Esophagus muscularis mucosa (tissue), 4 donors: Measurements from ENCODE around the gene CAP2. TPM values are rescaled to one million over a fixed set of nuclear protein-coding genes. Genes with fewer than 3 reads are reported as not detected.

Experiments
- DNase-seq: peaks from one replicate; pipeline ENCODE4 v3.0.0-alpha.2; 2017; ENCODE audit errors: extremely low spot score
- H3K27ac ChIP-seq, 4 donors: fragments of 200-600 bp; sonication (generic); replicated peaks in 1 of 4; 1 replicate in 3 of 4; 2 replicates in 1 of 4; pipeline ENCODE4 v1.5.1; 2016 to 2019; ENCODE audit warnings: mild to moderate bottlenecking in 1 of 4
- H3K27me3 ChIP-seq, 4 donors: fragments of 200-600 bp; sonication (generic); one replicate each; pipeline versions ENCODE4 v1.5.1 to v1.6.0; 2016 to 2019
- H3K36me3 ChIP-seq, 4 donors: fragments of 200-600 bp; sonication (generic); one replicate each; pipeline ENCODE4 v1.5.1; 2016 to 2019
- H3K4me1 ChIP-seq, 4 donors: fragments of 200-600 bp; sonication (generic); one replicate each; pipeline ENCODE4 v1.5.1; 2016 to 2019
- H3K4me3 ChIP-seq, 4 donors: fragments of 200-600 bp; sonication (generic); 1 replicate in 2 of 4; 2 replicates in 2 of 4; pipeline ENCODE4 v1.5.1; 2016 to 2019; ENCODE audit warnings: mild to moderate bottlenecking in 4 of 4, moderate library complexity in 1 of 4
- H3K9me3 ChIP-seq, 4 donors: fragments of 200-600 bp; sonication (generic); 1 replicate in 3 of 4; 2 replicates in 1 of 4; pipeline ENCODE4 v1.5.1; 2016 to 2019
- CTCF ChIP-seq, 3 experiments: fragments of 200-600 bp in 2 of 3; fragments of 450-650 bp in 1 of 3; sonication (generic) in 2 of 3; IDR thresholded peaks; one replicate each; pipeline ENCODE4 v1.5.1; 2017 to 2019; ENCODE audit warnings: antibody characterized with exemption in 3 of 3, mild to moderate bottlenecking in 2 of 3, moderate library complexity in 1 of 3
- EP300 ChIP-seq: sonication (generic); formaldehyde crosslinking; IDR thresholded peaks from one replicate; pipeline ENCODE4 v1.6.1; 2017; ENCODE audit warnings: antibody characterized with exemption
- POLR2A ChIP-seq: fragments of 450-650 bp; IDR thresholded peaks from one replicate; pipeline ENCODE4 v1.6.1; 2017; ENCODE audit warnings: antibody characterized with exemption, moderate library complexity, mild to moderate bottlenecking, low read depth
- POLR2AphosphoS5 ChIP-seq, 2 donors: sonication (generic); formaldehyde crosslinking; IDR thresholded peaks; one replicate each; pipeline ENCODE4 v1.6.1; 2017; ENCODE audit warnings: antibody characterized with exemption in 2 of 2
- WGBS: methylation state at CpG from one replicate; pipeline ENCODE4 v1.1.5; 2018; 5-methylcytosine and 5-hydroxymethylcytosine counted together
- intact Hi-C: fragments of 100-400 bp; cut with DNase I; formaldehyde crosslinking; loops from one replicate; pipeline ENCODE4 v1.15.1; 2023
- total RNA-seq, 4 donors: library from RNA; depleted of rRNA; stranded (reverse); fragments of >200 nt; gene quantifications; one replicate each; pipeline versions ENCODE4 v1.1.0 to v1.2.1, GENCODE V29; 2016

CAP2 gene
- total RNA-seq, 4 donors from 2014 or later = 38.3 to 55.6 (median 55.1) TPM

GRCh38 chr6:17457956-17458355 is 64.6 kb downstream of the CAP2 start:
- TF ChIP-seq POLR2A = no peak
- no peak for TF ChIP-seq POLR2AphosphoS5 (IDR thresholded peaks at IDR 0.05)
- no peak for TF ChIP-seq CTCF (IDR thresholded peaks at IDR 0.05)
- TF ChIP-seq EP300 = no peak
- no peaks in the 10 kb centered on the region for H3K27me3 ChIP-seq
- peaks cover 0 to 4% (median 0%) of the 10 kb centered on the region in 4 donors for H3K4me1 ChIP-seq
- no peaks in the 10 kb centered on the region for H3K36me3 ChIP-seq
- H3K9me3 ChIP-seq = no peaks in the 10 kb centered on the region
- no peak overlapping the region for H3K27ac ChIP-seq
- intact Hi-C loops = no loop called here
- no peak overlapping the region for H3K4me3 ChIP-seq
- no peak for DNase-seq
- 87% methylated on average over 3 of the region's 3 CpGs for WGBS

GRCh38 chr6:17458966-17459365 is 65.6 kb downstream of the CAP2 start:
- Histone ChIP-seq H3K36me3 (peaks cover 0 to 3% (median 0%) of the 10 kb centered on the region in 4 donors), H3K27ac (no peak overlapping the region), H3K9me3 (no peaks in the 10 kb centered on the region), H3K27me3 (no peaks in the 10 kb centered on the region), H3K4me1 (peaks cover 0 to 4% (median 0%) of the 10 kb centered on the region in 4 donors), H3K4me3 (no peak overlapping the region)
- 90% methylated on average over 4 of the region's 4 CpGs for WGBS
- DNase-seq = peak; percentile 8
- no peak for TF ChIP-seq EP300
- no peak for TF ChIP-seq POLR2AphosphoS5 (IDR thresholded peaks at IDR 0.05)
- no peak for TF ChIP-seq POLR2A
- no peak for TF ChIP-seq CTCF (IDR thresholded peaks at IDR 0.05)
- intact Hi-C loops = no loop called here

- H3K36me3 ChIP-seq = peaks cover 0 to 10% (median 0%) of the 10 kb centered on the region in 4 donors
- DNase-seq = peak; percentile 21
- no peak for TF ChIP-seq EP300
- TF ChIP-seq CTCF (IDR thresholded peaks at IDR 0.05) = no peak
- TF ChIP-seq POLR2A = no peak
- no peak for TF ChIP-seq POLR2AphosphoS5 (IDR thresholded peaks at IDR 0.05)
- no peak overlapping the region for H3K4me3 ChIP-seq
- H3K9me3 ChIP-seq = no peaks in the 10 kb centered on the region
- 96% methylated on average over 5 of the region's 5 CpGs for WGBS
- H3K27me3 ChIP-seq = no peaks in the 10 kb centered on the region
- H3K4me1 ChIP-seq = peaks cover 0 to 4% (median 0%) of the 10 kb centered on the region in 4 donors
- intact Hi-C loops = no loop called here
- no peak overlapping the region for H3K27ac ChIP-seq
These were observed 67.5 kb downstream of the CAP2 start for GRCh38 chr6:17460862-17461261.

- H3K4me1 ChIP-seq = peaks cover 12 to 31% (median 28%) of the 10 kb centered on the region in 4 donors
- H3K4me3 ChIP-seq = no peak overlapping the region
- H3K9me3 ChIP-seq = no peaks in the 10 kb centered on the region
- TF ChIP-seq POLR2AphosphoS5 (IDR thresholded peaks at IDR 0.05) (no peak), POLR2A (no peak), EP300 (no peak), CTCF (IDR thresholded peaks at IDR 0.05) (no peak)
- DNase-seq = no peak
- intact Hi-C loops = loop anchor here (5.0 kb wide), 1 partner anchor 309 kb away; no protein-coding TSS in a partner anchor
- H3K27ac ChIP-seq = no peak overlapping the region
- peaks cover 0 to 10% (median 0%) of the 10 kb centered on the region in 4 donors for H3K36me3 ChIP-seq
- no peaks in the 10 kb centered on the region for H3K27me3 ChIP-seq
- WGBS = 71% methylated on average over 5 of the region's 5 CpGs
These were observed 72.8 kb downstream of the CAP2 start for GRCh38 chr6:17466147-17466546.

GRCh38 chr6:17466707-17467106 is 73.3 kb downstream of the CAP2 start:
- Histone ChIP-seq H3K4me3 (no peak overlapping the region), H3K27me3 (no peaks in the 10 kb centered on the region), H3K36me3 (peaks cover 0 to 10% (median 0%) of the 10 kb centered on the region in 4 donors), H3K4me1 (peaks cover 14 to 37% (median 33%) of the 10 kb centered on the region in 4 donors), H3K9me3 (no peaks in the 10 kb centered on the region), H3K27ac (no peak overlapping the region)
- intact Hi-C loops = loop anchor here (5.0 kb wide), 1 partner anchor 309 kb away; no protein-coding TSS in a partner anchor
- WGBS = 90% methylated on average over 3 of the region's 3 CpGs
- TF ChIP-seq CTCF (IDR thresholded peaks at IDR 0.05) (no peak), POLR2AphosphoS5 (IDR thresholded peaks at IDR 0.05) (no peak), EP300 (no peak), POLR2A (no peak)
- no peak for DNase-seq
